ENCODE measurements around the gene ARHGAP33. TPM values are rescaled to one million over a fixed set of nuclear protein-coding genes. Genes with fewer than 3 reads are reported as not detected.

ARHGAP33 gene
- total and polyA plus RNA-seq, 4 donors: 3.1 to 16.6 (median 12.2) TPM

DNA sequence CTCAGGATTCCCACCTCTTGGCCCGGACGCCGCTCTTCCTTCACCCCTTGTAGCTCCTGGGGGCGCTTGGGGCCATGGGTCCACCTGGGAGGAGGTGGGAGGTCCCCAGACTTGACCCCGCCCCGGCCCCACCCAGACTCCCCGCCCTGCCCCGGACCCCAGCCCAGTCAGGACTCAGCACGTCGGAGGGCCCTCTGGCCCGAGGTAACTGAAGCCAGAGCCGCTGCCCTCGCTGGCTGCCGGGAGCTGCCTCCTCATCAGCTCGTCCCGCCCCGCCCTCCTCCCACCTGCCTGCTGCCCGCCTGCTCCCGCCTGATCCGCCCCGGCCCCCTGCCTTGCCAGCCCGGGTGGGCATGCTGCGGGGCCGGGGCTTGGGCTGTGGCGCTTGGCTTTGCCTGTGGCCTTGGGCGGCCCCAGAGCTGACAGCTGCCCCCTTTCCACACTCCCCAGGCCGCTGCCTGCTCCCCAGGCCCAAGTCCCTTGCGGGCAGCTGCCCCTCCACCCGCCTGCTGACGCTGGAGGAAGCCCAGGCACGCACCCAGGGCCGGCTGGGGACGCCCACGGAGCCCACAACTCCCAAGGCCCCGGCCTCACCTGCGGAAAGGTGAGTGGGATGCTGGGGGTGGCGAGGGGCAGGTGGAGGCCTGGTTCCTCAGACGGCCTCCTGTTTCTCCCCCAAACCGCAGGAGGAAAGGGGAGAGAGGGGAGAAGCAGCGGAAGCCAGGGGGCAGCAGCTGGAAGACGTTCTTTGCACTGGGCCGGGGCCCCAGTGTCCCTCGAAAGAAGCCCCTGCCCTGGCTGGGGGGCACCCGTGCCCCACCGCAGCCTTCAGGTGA is 9.4 kb downstream of the ARHGAP33 start:
- no peak overlapping the region for H3K27ac ChIP-seq (ENCODE audit: low read depth in 1 of 2, low read length in 1 of 2)
- H3K4me3 ChIP-seq: no peak overlapping the region
- peaks cover 0 to 33% (median 25%) of the 10 kb centered on the region in 4 donors for H3K36me3 ChIP-seq (ENCODE audit: control insufficient read depth in 4 of 4, insufficient read depth in 4 of 4, low read length in 4 of 4)
- H3K27me3 ChIP-seq (ENCODE audit: control insufficient read depth in 3 of 3, insufficient read depth in 3 of 3, low read length in 2 of 3): no peaks in the 10 kb centered on the region
- H3K4me1 ChIP-seq (ENCODE audit: control insufficient read depth in 5 of 5, insufficient read depth in 5 of 5, low read length in 5 of 5): no peaks in the 10 kb centered on the region
- ATAC-seq (ENCODE audit: insufficient read depth, low FRiP score) (no peak), DNase-seq (no peak)
- TF ChIP-seq, protein P1, sequence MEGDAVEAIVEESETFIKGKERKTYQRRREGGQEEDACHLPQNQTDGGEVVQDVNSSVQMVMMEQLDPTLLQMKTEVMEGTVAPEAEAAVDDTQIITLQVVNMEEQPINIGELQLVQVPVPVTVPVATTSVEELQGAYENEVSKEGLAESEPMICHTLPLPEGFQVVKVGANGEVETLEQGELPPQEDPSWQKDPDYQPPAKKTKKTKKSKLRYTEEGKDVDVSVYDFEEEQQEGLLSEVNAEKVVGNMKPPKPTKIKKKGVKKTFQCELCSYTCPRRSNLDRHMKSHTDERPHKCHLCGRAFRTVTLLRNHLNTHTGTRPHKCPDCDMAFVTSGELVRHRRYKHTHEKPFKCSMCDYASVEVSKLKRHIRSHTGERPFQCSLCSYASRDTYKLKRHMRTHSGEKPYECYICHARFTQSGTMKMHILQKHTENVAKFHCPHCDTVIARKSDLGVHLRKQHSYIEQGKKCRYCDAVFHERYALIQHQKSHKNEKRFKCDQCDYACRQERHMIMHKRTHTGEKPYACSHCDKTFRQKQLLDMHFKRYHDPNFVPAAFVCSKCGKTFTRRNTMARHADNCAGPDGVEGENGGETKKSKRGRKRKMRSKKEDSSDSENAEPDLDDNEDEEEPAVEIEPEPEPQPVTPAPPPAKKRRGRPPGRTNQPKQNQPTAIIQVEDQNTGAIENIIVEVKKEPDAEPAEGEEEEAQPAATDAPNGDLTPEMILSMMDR (IDR thresholded peaks at IDR 0.05; ENCODE audit: control extremely low read depth, extremely low read depth): no peak
- no peaks in the 10 kb centered on the region for H3K9me3 ChIP-seq (ENCODE audit: control insufficient read depth in 4 of 4, insufficient read depth in 3 of 4, low read length in 3 of 4)
- WGBS, 2 donors: 88 to 90% methylated on average over 30 to 45 of the region's 45 CpGs
- no peak overlapping the region for H3K9ac ChIP-seq (ENCODE audit: insufficient read depth in 1 of 2, low read length in 2 of 2)

DNA sequence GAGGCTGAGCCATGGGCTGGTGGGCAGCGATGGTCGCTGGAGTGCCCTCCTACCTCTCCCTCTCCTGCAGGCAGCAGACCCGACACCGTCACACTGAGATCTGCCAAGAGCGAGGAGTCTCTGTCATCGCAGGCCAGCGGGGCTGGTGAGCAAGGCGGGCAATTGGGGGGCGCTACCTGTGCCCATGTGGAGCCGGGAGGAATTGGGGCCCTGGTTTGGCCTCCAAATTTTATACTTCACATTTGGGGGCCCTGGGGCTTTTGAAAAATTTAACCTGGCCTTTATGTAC is 9.9 kb downstream of the ARHGAP33 start:
- Histone ChIP-seq H3K4me1 (ENCODE audit: control insufficient read depth in 5 of 5, insufficient read depth in 5 of 5, low read length in 5 of 5) (no peaks in the 10 kb centered on the region), H3K27me3 (ENCODE audit: control insufficient read depth in 3 of 3, insufficient read depth in 3 of 3, low read length in 2 of 3) (no peaks in the 10 kb centered on the region), H3K9me3 (ENCODE audit: control insufficient read depth in 4 of 4, insufficient read depth in 3 of 4, low read length in 3 of 4) (no peaks in the 10 kb centered on the region), H3K4me3 (no peak overlapping the region), H3K9ac (ENCODE audit: insufficient read depth in 1 of 2, low read length in 2 of 2) (no peak overlapping the region), H3K27ac (ENCODE audit: low read depth in 1 of 2, low read length in 1 of 2) (no peak overlapping the region), H3K36me3 (ENCODE audit: control insufficient read depth in 4 of 4, insufficient read depth in 4 of 4, low read length in 4 of 4) (peaks cover 0 to 33% (median 24%) of the 10 kb centered on the region in 4 donors)
- DNase-seq (no peak), ATAC-seq (ENCODE audit: insufficient read depth, low FRiP score) (no peak)
- TF ChIP-seq, protein P1 (IDR thresholded peaks at IDR 0.05; ENCODE audit: control extremely low read depth, extremely low read depth): no peak
- 89 to 96% methylated on average over 10 of the region's 10 CpGs for WGBS, 2 donors

DNA sequence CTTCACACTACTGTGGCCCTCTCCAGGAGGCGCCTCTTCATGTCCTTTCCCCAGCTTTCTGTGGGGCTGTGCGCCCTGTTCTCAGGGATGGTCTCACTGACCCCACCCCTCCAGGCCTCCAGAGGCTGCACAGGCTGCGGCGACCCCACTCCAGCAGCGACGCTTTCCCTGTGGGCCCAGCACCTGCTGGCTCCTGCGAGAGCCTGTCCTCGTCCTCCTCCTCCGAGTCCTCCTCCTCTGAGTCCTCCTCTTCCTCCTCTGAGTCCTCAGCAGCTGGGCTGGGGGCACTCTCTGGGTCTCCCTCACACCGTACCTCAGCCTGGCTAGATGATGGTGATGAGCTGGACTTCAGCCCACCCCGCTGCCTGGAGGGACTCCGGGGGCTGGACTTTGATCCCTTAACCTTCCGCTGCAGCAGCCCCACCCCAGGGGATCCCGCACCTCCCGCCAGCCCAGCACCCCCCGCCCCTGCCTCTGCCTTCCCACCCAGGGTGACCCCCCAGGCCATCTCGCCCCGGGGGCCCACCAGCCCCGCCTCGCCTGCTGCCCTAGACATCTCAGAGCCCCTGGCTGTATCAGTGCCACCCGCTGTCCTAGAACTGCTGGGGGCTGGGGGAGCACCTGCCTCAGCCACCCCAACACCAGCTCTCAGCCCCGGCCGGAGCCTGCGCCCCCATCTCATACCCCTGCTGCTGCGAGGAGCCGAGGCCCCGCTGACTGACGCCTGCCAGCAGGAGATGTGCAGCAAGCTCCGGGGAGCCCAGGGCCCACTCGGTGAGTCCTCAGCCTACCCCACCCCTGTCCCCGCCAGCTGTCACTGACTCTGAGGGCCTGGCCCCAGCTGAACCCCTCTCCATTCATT is 11.2 kb downstream of the ARHGAP33 start:
- Histone ChIP-seq H3K4me3 (no peak overlapping the region), H3K27ac (ENCODE audit: low read depth in 1 of 2, low read length in 1 of 2) (no peak overlapping the region), H3K27me3 (ENCODE audit: control insufficient read depth in 3 of 3, insufficient read depth in 3 of 3, low read length in 2 of 3) (no peaks in the 10 kb centered on the region), H3K4me1 (ENCODE audit: control insufficient read depth in 5 of 5, insufficient read depth in 5 of 5, low read length in 5 of 5) (no peaks in the 10 kb centered on the region), H3K9ac (ENCODE audit: insufficient read depth in 1 of 2, low read length in 2 of 2) (no peak overlapping the region), H3K36me3 (ENCODE audit: control insufficient read depth in 4 of 4, insufficient read depth in 4 of 4, low read length in 4 of 4) (peaks cover 0 to 27% (median 17%) of the 10 kb centered on the region in 4 donors), H3K9me3 (ENCODE audit: control insufficient read depth in 4 of 4, insufficient read depth in 3 of 4, low read length in 3 of 4) (no peaks in the 10 kb centered on the region)
- DNase-seq: no peak
- 95 to 97% methylated on average over 29 to 31 of the region's 31 CpGs for WGBS, 2 donors
- no peak for ATAC-seq (ENCODE audit: insufficient read depth, low FRiP score)
- TF ChIP-seq, protein P1 (IDR thresholded peaks at IDR 0.05; ENCODE audit: control extremely low read depth, extremely low read depth): no peak

Data from lung (tissue), 12 donors.